H9 (cell line): ENCODE measurements around the gene OR10D3. TPM values are rescaled to one million over a fixed set of nuclear protein-coding genes. Genes with fewer than 3 reads are reported as not detected.

Experiments
- DNase-seq: peaks from one replicate; pipeline ENCODE4 v3.0.0-alpha.2; 2017
- H2AFZ ChIP-seq: one replicate; pipeline ENCODE4 v1.6.1; 2013; ENCODE audit warnings: mild to moderate bottlenecking, low read length, control low read depth, moderate library complexity
- H2AK5ac ChIP-seq: 2 replicates; pipeline ENCODE4 v1.6.1; 2013; ENCODE audit warnings: low read length, control low read depth, mixed read lengths; ENCODE audit not compliant: insufficient read length
- H2BK120ac ChIP-seq: one replicate; pipeline ENCODE4 v1.6.1; 2013; ENCODE audit warnings: low read depth, mild to moderate bottlenecking, low read length, control low read depth, inconsistent platforms; ENCODE audit not compliant: poor library complexity, severe bottlenecking
- H2BK12ac ChIP-seq: 2 replicates; pipeline ENCODE4 v1.6.1; 2013; ENCODE audit warnings: low read length, control low read depth, mixed read lengths, low read depth; ENCODE audit not compliant: insufficient read length
- H2BK15ac ChIP-seq: 2 replicates; pipeline ENCODE4 v1.6.1; 2013; ENCODE audit warnings: low read depth, low read length, control low read depth
- H2BK20ac ChIP-seq: one replicate; pipeline ENCODE4 v1.6.1; 2013; ENCODE audit warnings: low read depth, mild to moderate bottlenecking, low read length, control low read depth, inconsistent platforms; ENCODE audit not compliant: poor library complexity, severe bottlenecking
- H2BK5ac ChIP-seq: 2 replicates; pipeline ENCODE4 v1.6.1; 2013; ENCODE audit warnings: low read length, control low read depth, mixed read lengths; ENCODE audit not compliant: insufficient read length
- H3K14ac ChIP-seq: 2 replicates; pipeline ENCODE4 v1.6.1; 2013; ENCODE audit warnings: low read length, control low read depth; ENCODE audit not compliant: insufficient read depth
- H3K18ac ChIP-seq: 2 replicates; pipeline ENCODE4 v1.6.1; 2013; ENCODE audit warnings: low read depth, mild to moderate bottlenecking, mixed read lengths, low read length, control low read depth; ENCODE audit not compliant: insufficient read length
- H3K23ac ChIP-seq: 2 replicates; pipeline ENCODE4 v1.6.1; 2013; ENCODE audit warnings: low read length, control low read depth, mixed read lengths, low read depth; ENCODE audit not compliant: insufficient read length
- H3K23me2 ChIP-seq: 2 replicates; pipeline ENCODE4 v1.6.1; 2013; ENCODE audit warnings: low read depth, mild to moderate bottlenecking, mixed read lengths, low read length, control low read depth; ENCODE audit not compliant: insufficient read length, poor library complexity, severe bottlenecking
- H3K27ac ChIP-seq: 2 replicates; pipeline ENCODE4 v1.5.1; 2013; ENCODE audit warnings: low read length, control low read depth, mixed read lengths, low read depth; ENCODE audit not compliant: insufficient read length
- H3K27me3 ChIP-seq: 2 replicates; pipeline ENCODE4 v1.6.1; 2013; ENCODE audit warnings: low read length, control low read depth, inconsistent platforms; ENCODE audit not compliant: insufficient read depth
- H3K4ac ChIP-seq: 2 replicates; pipeline ENCODE4 v1.6.1; 2013; ENCODE audit warnings: low read depth, mild to moderate bottlenecking, control low read depth, inconsistent platforms, low read length, moderate library complexity
- H3K4me1 ChIP-seq: 2 replicates; pipeline ENCODE4 v1.6.1; 2013; ENCODE audit warnings: low read length, control low read depth, inconsistent platforms; ENCODE audit not compliant: insufficient read depth
- H3K4me2 ChIP-seq: 2 replicates; pipeline ENCODE4 v1.6.1; 2013; ENCODE audit warnings: low read length, control low read depth, mixed read lengths; ENCODE audit not compliant: insufficient read length, insufficient read depth
- H3K56ac ChIP-seq: 2 replicates; pipeline ENCODE4 v1.6.1; 2013; ENCODE audit warnings: low read depth, mild to moderate bottlenecking, mixed read lengths, low read length, control low read depth; ENCODE audit not compliant: insufficient read length
- H3K79me1 ChIP-seq: 2 replicates; pipeline ENCODE4 v1.6.1; 2013; ENCODE audit warnings: low read depth, mild to moderate bottlenecking, moderate library complexity, low read length, control low read depth, inconsistent platforms; ENCODE audit not compliant: insufficient read depth, poor library complexity, severe bottlenecking
- H3K79me2 ChIP-seq: 2 replicates; pipeline ENCODE4 v1.6.1; 2013; ENCODE audit warnings: low read length, control low read depth, inconsistent platforms; ENCODE audit not compliant: insufficient read depth
- H3K9ac ChIP-seq: 2 replicates; pipeline ENCODE4 v1.6.1; 2013; ENCODE audit warnings: low read length, control low read depth, mixed read lengths; ENCODE audit not compliant: insufficient read length; ENCODE audit errors: extremely low read depth
- H3K9me3 ChIP-seq: one replicate; pipeline ENCODE4 v1.6.1; 2013; ENCODE audit warnings: low read depth, low read length, inconsistent platforms; ENCODE audit not compliant: control insufficient read depth
- H3T11ph ChIP-seq: one replicate; pipeline ENCODE4 v1.6.1; 2013; ENCODE audit warnings: mild to moderate bottlenecking, low read length, control low read depth, inconsistent platforms
- H4K20me1 ChIP-seq: one replicate; pipeline ENCODE4 v1.6.1; 2013; ENCODE audit not compliant: control insufficient read depth, insufficient read length, insufficient read depth
- H4K5ac ChIP-seq: 2 replicates; pipeline ENCODE4 v1.6.1; 2013; ENCODE audit warnings: low read depth, mild to moderate bottlenecking, mixed read lengths, low read length, control low read depth; ENCODE audit not compliant: insufficient read length
- H4K8ac ChIP-seq: replicated peaks from 2 replicates; pipeline ENCODE4 v1.6.1; 2013; ENCODE audit warnings: low read length, control low read depth, mixed read lengths, low read depth; ENCODE audit not compliant: insufficient read length
- H4K91ac ChIP-seq: 2 replicates; pipeline ENCODE4 v1.6.1; 2013; ENCODE audit warnings: low read depth, mild to moderate bottlenecking, moderate library complexity, mixed read lengths, low read length, control low read depth; ENCODE audit not compliant: insufficient read length
- H3K27ac Mint-ChIP-seq, 3 experiments: 2 replicates in 2 of 3; 3 replicates in 1 of 3; pipeline ENCODE4 v1.8.0; 2020 to 2021; ENCODE audit warnings: mixed read lengths in 3 of 3, mild to moderate bottlenecking in 1 of 3, moderate library complexity in 1 of 3
- H3K27me3 Mint-ChIP-seq: 2 replicates; pipeline ENCODE4 v1.8.0; 2021; ENCODE audit warnings: low read depth, mild to moderate bottlenecking, moderate library complexity, mixed read lengths
- H3K36me3 Mint-ChIP-seq, 3 experiments: 2 replicates in 2 of 3; 3 replicates in 1 of 3; pipeline ENCODE4 v1.8.0; 2020 to 2021; ENCODE audit warnings: low read depth in 3 of 3, mixed read lengths in 3 of 3; ENCODE audit not compliant: insufficient read depth in 1 of 3
- H3K4me1 Mint-ChIP-seq, 2 experiments: 2 replicates each; pipeline ENCODE4 v1.8.0; 2020; ENCODE audit warnings: mixed read lengths in 2 of 2
- H3K4me3 Mint-ChIP-seq, 2 experiments: 2 replicates in 1 of 2; 3 replicates in 1 of 2; pipeline ENCODE4 v1.8.0; 2020 to 2021; ENCODE audit warnings: mild to moderate bottlenecking in 2 of 2, mixed read lengths in 2 of 2, moderate library complexity in 1 of 2
- H3K9me3 Mint-ChIP-seq, 2 experiments: 2 replicates in 1 of 2; 3 replicates in 1 of 2; pipeline ENCODE4 v1.8.0; 2020; ENCODE audit warnings: mild to moderate bottlenecking in 2 of 2, mixed read lengths in 2 of 2, moderate library complexity in 1 of 2
- CTCF ChIP-seq: fragments of 200-600 bp; sonication (generic); conservative IDR thresholded peaks from 3 replicates; pipeline ENCODE4 v1.8.0; 2021; ENCODE audit warnings: antibody characterized with exemption, mild to moderate bottlenecking
- WGBS: extraction: QIAGEN DNeasy Blood & Tissue Kit; methylation state at CpG from one replicate; pipeline ENCODE4 v1.1.7; 2013; ENCODE audit warnings: missing lambda C conversion rate, low lambda C conversion rate, mixed read lengths; ENCODE audit not compliant: insufficient read length; ENCODE audit errors: extremely low coverage; 5-methylcytosine and 5-hydroxymethylcytosine counted together
- long read RNA-seq: library from polyadenylated mRNA; unstranded; transcript quantifications from one replicate; pipeline ENCODE4 v2.0.0, GENCODE V29; 2020
- total RNA-seq: library from RNA; stranded (reverse); gene quantifications from 2 replicates; pipeline ENCODE4 v1.2.1, GENCODE V29; 2021

The OR10D3 gene
- not detected in 2 replicates for total RNA-seq
- long read RNA-seq = 0 reads

GRCh38 chr11:124183068-124183467 is at the start of gene OR10D3:
Gene OR10D3, plus strand, starts transcription at chr11:124183345. Its CDS starts 1,925 bp downstream, at chr11:124185270.
- Histone ChIP-seq H4K5ac (no peak within 1 kb of the TSS), H3K27me3 (no peaks in the 10 kb centered on the region), H2BK15ac (no peak within 1 kb of the TSS), H3K23me2 (no peaks in the 10 kb centered on the region), H2BK5ac (no peak within 1 kb of the TSS), H3K56ac (no peak within 1 kb of the TSS), H2AK5ac (no peak within 1 kb of the TSS), H3K14ac (no peak within 1 kb of the TSS), H2BK12ac (no peak within 1 kb of the TSS), H2BK120ac (no peak within 1 kb of the TSS), H3K4ac (no peak within 1 kb of the TSS), H3K9me3 (no peaks in the 10 kb centered on the region), H3K23ac (no peak within 1 kb of the TSS), H3K27ac (no peak within 1 kb of the TSS), H4K91ac (no peak within 1 kb of the TSS), H2AFZ (no peak within 1 kb of the TSS), H3K4me1 (no peaks in the 10 kb centered on the region), H3K79me1 (no peaks in the 10 kb centered on the region), H3K18ac (no peak within 1 kb of the TSS), H3K79me2 (no peaks in the 10 kb centered on the region), H4K20me1 (no peaks in the 10 kb centered on the region), H3K9ac (no peak within 1 kb of the TSS), H3K4me2 (no peak within 1 kb of the TSS), H2BK20ac (no peak within 1 kb of the TSS), H4K8ac (no peak within 1 kb of the TSS), H3T11ph (no peak within 1 kb of the TSS)
- no peak within 1 kb of the TSS for H3K27ac Mint-ChIP-seq
- TF ChIP-seq CTCF = no peak
- no peak for DNase-seq
- H3K9me3 Mint-ChIP-seq = no peaks in the 10 kb centered on the region
- no peak within 1 kb of the TSS for H3K4me3 Mint-ChIP-seq
- H3K36me3 Mint-ChIP-seq = no peaks in the 10 kb centered on the region
- H3K4me1 Mint-ChIP-seq = no peaks in the 10 kb centered on the region; a peak in 1 of 4 replicates
- peaks cover 44% of the 10 kb centered on the region for H3K27me3 Mint-ChIP-seq
- no CpG with 5 or more reads among the region's 3 CpGs for WGBS
